Skin epidermis (tissue), 12 donors: ENCODE data around the gene WNT9A.
"Not testable (repeated sequence)": the region's sequence is repeated elsewhere in the genome, so short reads cannot be mapped to it uniquely, and the experiment has no call there.

ENCODE experiments used
- H3K27ac ChIP-seq, 21 experiments: fragments of 200-600 bp; sonication (generic) in 11 of 21; one replicate each; pipeline ENCODE4 v1.5.0; 2020; ENCODE audit warnings: mild to moderate bottlenecking in 3 of 21, inconsistent platforms in 2 of 21, moderate library complexity in 2 of 21
- H3K4me3 ChIP-seq, 7 experiments: fragments of 200-600 bp; sonication (generic) in 2 of 7; one replicate each; pipeline ENCODE4 v1.5.0; 2020; ENCODE audit warnings: inconsistent platforms in 2 of 7, mild to moderate bottlenecking in 2 of 7, moderate library complexity in 1 of 7

WNT9A gene

GRCh38 chr1:227871892-227872291 lies 75.8 kb downstream of the WNT9A start:
- H3K4me3 ChIP-seq, H3K27ac ChIP-seq: not testable (repeated sequence)

GRCh38 chr1:227870366-227870765 lies 77.4 kb downstream of the WNT9A start:
- Histone ChIP-seq H3K27ac (no peak overlapping the region), H3K4me3 (no peak overlapping the region)

GRCh38 chr1:227869851-227870305 lies 77.9 kb downstream of the WNT9A start:
- Histone ChIP-seq H3K27ac (no peak overlapping the region), H3K4me3 (no peak overlapping the region)

- H3K27ac ChIP-seq, result no peak overlapping the region
- H3K4me3 ChIP-seq, result no peak overlapping the region
These were observed 78.4 kb downstream of the WNT9A start for GRCh38 chr1:227869279-227869842.
